Measurements from ENCODE around the gene FOXL1.

DNA sequence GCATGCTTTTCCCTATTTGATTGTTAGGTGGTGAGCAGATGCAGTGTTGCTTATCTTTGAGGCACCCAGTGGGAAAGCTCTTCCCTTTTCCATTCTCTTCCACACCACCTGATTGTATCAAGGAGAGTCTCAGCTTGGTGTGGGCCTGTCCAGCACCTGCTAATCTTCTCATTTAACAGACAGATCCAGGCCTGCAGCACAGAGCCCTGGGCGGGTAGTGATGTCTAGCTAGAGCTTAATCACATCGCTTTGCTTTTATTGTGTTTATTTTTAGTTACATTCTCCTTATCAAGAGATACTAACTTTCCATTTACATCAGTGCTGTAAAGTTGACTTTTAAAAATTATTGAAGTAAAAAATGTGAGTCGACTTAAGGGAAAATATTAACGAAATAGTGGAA is 24.2 kb downstream of the FOXL1 start:
- TF ChIP-seq, protein P1, sequence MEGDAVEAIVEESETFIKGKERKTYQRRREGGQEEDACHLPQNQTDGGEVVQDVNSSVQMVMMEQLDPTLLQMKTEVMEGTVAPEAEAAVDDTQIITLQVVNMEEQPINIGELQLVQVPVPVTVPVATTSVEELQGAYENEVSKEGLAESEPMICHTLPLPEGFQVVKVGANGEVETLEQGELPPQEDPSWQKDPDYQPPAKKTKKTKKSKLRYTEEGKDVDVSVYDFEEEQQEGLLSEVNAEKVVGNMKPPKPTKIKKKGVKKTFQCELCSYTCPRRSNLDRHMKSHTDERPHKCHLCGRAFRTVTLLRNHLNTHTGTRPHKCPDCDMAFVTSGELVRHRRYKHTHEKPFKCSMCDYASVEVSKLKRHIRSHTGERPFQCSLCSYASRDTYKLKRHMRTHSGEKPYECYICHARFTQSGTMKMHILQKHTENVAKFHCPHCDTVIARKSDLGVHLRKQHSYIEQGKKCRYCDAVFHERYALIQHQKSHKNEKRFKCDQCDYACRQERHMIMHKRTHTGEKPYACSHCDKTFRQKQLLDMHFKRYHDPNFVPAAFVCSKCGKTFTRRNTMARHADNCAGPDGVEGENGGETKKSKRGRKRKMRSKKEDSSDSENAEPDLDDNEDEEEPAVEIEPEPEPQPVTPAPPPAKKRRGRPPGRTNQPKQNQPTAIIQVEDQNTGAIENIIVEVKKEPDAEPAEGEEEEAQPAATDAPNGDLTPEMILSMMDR (IDR thresholded peaks at IDR 0.05): no peak
- TF ChIP-seq POLR2A (IDR thresholded peaks at IDR 0.05): no peak
